ENCODE measurements around the gene PPP1R26.

Gene PPP1R26

DNA sequence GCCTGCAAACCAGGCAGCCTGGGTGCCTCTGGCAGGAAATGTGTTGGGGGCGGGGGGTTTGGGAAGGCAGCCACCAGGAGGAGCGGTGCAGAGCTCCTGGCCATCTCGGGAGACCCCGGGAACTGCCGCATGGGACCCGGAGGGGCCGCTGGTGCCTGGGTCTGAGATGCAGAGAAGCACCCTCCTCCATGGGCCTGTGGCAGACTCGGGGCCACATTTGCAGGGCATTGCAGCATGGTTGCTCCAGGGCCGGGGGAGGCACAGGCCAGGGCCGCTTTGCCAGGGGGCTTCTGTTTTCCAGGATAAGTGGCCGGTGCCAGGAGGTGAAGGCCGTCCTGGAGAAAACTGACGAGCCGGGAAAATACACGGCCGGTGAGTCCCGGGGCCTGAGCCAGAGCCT lies 43.3 kb downstream of the PPP1R26 start:
- Histone ChIP-seq H4K91ac (ENCODE audit: low read depth, low read length) (peak overlapping the region; percentile 31), H3K27me3 (ENCODE audit: insufficient read depth, low read length) (no peaks in the 10 kb centered on the region), H3K4me3 (ENCODE audit: low read depth, low read length) (no peak overlapping the region), H3K4ac (ENCODE audit: low read depth, low read length) (no peak overlapping the region), H3K79me1 (ENCODE audit: low read length) (no peaks in the 10 kb centered on the region), H4K8ac (ENCODE audit: low read depth, low read length) (no peak overlapping the region), H3K27ac (ENCODE audit: low read depth, low read length) (no peak overlapping the region), H3K9ac (ENCODE audit: low read length) (no peak overlapping the region), H3K36me3 (ENCODE audit: control insufficient read depth in 1 of 2, insufficient read depth in 2 of 2, low read length in 2 of 2) (no peaks in the 10 kb centered on the region), H2AK5ac (ENCODE audit: low read length) (peak overlapping the region; percentile 70), H3K18ac (ENCODE audit: low read length) (no peak overlapping the region), H2BK120ac (ENCODE audit: insufficient read depth, low read length, poor library complexity) (no peak overlapping the region), H3K14ac (ENCODE audit: low read length) (no peak overlapping the region), H3K79me2 (ENCODE audit: control insufficient read depth, insufficient read depth, low read length, poor library complexity) (no peaks in the 10 kb centered on the region), H4K12ac (ENCODE audit: low read depth, low read length) (no peak overlapping the region), H2BK12ac (ENCODE audit: low read length) (no peak overlapping the region), H2BK5ac (ENCODE audit: low read depth, low read length, poor library complexity) (no peak overlapping the region), H3K4me1 (ENCODE audit: control insufficient read depth in 1 of 2, insufficient read depth in 2 of 2, low read length in 2 of 2) (peaks cover 12 to 18% of the 10 kb centered on the region in 2 experiments), H2AFZ (ENCODE audit: insufficient read depth, low read length, poor library complexity) (no peak overlapping the region), H3K9me3 (ENCODE audit: insufficient read depth, low read depth, low read length) (peaks cover 2% of the 10 kb centered on the region), H3K23ac (ENCODE audit: low read length) (no peak overlapping the region), H3K4me2 (ENCODE audit: low read length) (no peak overlapping the region)
- no CpG with 5 or more reads among the region's 17 CpGs for WGBS (ENCODE audit: extremely low coverage, insufficient coverage, insufficient read length)
- DNase-seq = no peak

DNA sequence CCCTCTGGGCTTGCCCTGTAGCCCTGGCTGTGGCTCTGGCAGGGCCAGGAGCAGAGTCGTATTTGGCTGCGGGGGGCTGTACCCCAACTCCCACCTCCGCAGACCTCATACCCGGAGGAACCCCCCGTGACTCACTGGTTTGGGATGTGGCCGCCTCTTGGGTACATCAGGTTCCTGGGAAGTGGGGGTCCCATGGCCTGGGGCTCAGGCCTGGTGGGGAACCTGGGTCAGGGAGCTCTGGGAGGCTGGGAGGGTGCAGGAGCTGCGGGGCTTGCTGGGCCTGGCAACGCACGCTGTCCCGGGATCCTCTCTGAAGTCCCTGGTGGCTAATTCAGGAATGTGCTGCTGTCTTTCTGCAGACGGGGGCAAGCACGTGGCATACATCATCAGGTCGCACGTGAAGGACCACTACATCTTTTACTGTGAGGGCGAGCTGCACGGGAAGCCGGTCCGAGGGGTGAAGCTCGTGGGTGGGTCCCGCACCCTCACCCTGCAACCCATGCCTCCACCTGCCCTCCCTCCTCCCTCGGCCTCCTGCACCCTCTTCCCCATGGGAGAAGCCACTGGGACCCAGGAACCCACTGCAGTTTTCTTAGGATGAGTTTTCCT lies 44.0 kb downstream of the PPP1R26 start:
- no CpG with 5 or more reads among the region's 21 CpGs for WGBS (ENCODE audit: extremely low coverage, insufficient coverage, insufficient read length)
- Histone ChIP-seq H3K79me1 (ENCODE audit: low read length) (no peaks in the 10 kb centered on the region), H3K79me2 (ENCODE audit: control insufficient read depth, insufficient read depth, low read length, poor library complexity) (no peaks in the 10 kb centered on the region)

DNA sequence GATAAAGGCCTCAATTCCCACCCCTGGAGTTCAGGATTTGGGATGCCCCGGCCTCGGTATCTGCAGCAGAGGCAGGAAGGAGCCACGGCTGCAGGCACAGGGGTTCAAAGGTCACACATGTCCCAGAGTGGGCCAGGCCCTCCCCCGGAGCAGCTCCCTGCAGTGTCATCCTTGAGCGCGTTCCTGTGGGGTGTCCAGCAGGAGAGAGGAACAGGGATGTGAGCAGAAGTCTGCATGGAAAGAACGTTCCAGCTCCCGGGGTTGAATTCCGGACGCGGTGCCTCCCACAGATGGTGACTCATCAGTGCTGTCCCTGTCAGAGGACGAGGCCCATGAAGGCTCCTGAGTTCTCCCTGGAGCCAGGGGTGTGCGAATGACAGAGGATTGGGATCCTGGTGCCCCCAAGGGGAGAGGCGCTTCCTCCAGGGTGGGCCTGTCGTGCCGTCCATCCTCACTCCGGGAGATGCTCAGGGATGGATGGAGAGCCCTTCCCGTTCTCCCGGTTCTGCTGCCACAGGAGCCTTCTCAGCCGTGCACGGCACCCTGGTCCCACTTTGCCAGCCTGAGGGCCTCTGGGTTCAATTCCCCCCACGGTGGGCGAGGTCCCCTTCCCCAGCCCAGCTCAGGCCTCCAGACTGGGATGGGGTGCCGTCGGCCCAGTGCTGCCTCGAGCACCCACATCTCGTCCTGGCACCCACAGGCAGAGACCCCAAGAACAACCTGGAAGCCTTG lies 44.7 kb downstream of the PPP1R26 start:
- Histone ChIP-seq H4K12ac (ENCODE audit: low read depth, low read length) (no peak overlapping the region), H2AK5ac (ENCODE audit: low read length) (no peak overlapping the region), H3K9ac (ENCODE audit: low read length) (no peak overlapping the region), H3K18ac (ENCODE audit: low read length) (no peak overlapping the region), H2BK5ac (ENCODE audit: low read depth, low read length, poor library complexity) (no peak overlapping the region), H4K8ac (ENCODE audit: low read depth, low read length) (no peak overlapping the region), H3K4me3 (ENCODE audit: low read depth, low read length) (no peak overlapping the region), H2AFZ (ENCODE audit: insufficient read depth, low read length, poor library complexity) (no peak overlapping the region), H3K4ac (ENCODE audit: low read depth, low read length) (no peak overlapping the region), H3K79me2 (ENCODE audit: control insufficient read depth, insufficient read depth, low read length, poor library complexity) (no peaks in the 10 kb centered on the region), H3K4me2 (ENCODE audit: low read length) (no peak overlapping the region), H3K9me3 (ENCODE audit: insufficient read depth, low read depth, low read length) (peaks cover 2% of the 10 kb centered on the region), H3K14ac (ENCODE audit: low read length) (no peak overlapping the region), H3K36me3 (ENCODE audit: control insufficient read depth in 1 of 2, insufficient read depth in 2 of 2, low read length in 2 of 2) (no peaks in the 10 kb centered on the region), H3K27ac (ENCODE audit: low read depth, low read length) (no peak overlapping the region), H4K91ac (ENCODE audit: low read depth, low read length) (no peak overlapping the region), H3K27me3 (ENCODE audit: insufficient read depth, low read length) (no peaks in the 10 kb centered on the region), H2BK12ac (ENCODE audit: low read length) (no peak overlapping the region), H3K79me1 (ENCODE audit: low read length) (no peaks in the 10 kb centered on the region), H3K4me1 (ENCODE audit: control insufficient read depth in 1 of 2, insufficient read depth in 2 of 2, low read length in 2 of 2) (peaks cover 12 to 18% of the 10 kb centered on the region in 2 experiments), H2BK120ac (ENCODE audit: insufficient read depth, low read length, poor library complexity) (no peak overlapping the region), H3K23ac (ENCODE audit: low read length) (no peak overlapping the region)
- no peak for DNase-seq
- WGBS (ENCODE audit: extremely low coverage, insufficient coverage, insufficient read length) = no CpG with 5 or more reads among the region's 27 CpGs

More for the DNA sequence above, 44.0 kb downstream of the PPP1R26 start:
- Histone ChIP-seq H3K27me3 (ENCODE audit: insufficient read depth, low read length) (no peaks in the 10 kb centered on the region), H2BK5ac (ENCODE audit: low read depth, low read length, poor library complexity) (no peak overlapping the region), H3K9ac (ENCODE audit: low read length) (no peak overlapping the region), H4K91ac (ENCODE audit: low read depth, low read length) (peak overlapping the region; percentile 31), H4K12ac (ENCODE audit: low read depth, low read length) (no peak overlapping the region), H2AFZ (ENCODE audit: insufficient read depth, low read length, poor library complexity) (no peak overlapping the region), H3K4me2 (ENCODE audit: low read length) (no peak overlapping the region), H3K23ac (ENCODE audit: low read length) (no peak overlapping the region), H3K36me3 (ENCODE audit: control insufficient read depth in 1 of 2, insufficient read depth in 2 of 2, low read length in 2 of 2) (no peaks in the 10 kb centered on the region), H2BK120ac (ENCODE audit: insufficient read depth, low read length, poor library complexity) (no peak overlapping the region), H3K18ac (ENCODE audit: low read length) (peak overlapping the region; percentile 22), H2AK5ac (ENCODE audit: low read length) (peak overlapping the region; percentile 70), H2BK12ac (ENCODE audit: low read length) (peak overlapping the region; percentile 40), H3K9me3 (ENCODE audit: insufficient read depth, low read depth, low read length) (peaks cover 2% of the 10 kb centered on the region), H3K4me1 (ENCODE audit: control insufficient read depth in 1 of 2, insufficient read depth in 2 of 2, low read length in 2 of 2) (peaks cover 12 to 18% of the 10 kb centered on the region in 2 experiments), H3K27ac (ENCODE audit: low read depth, low read length) (no peak overlapping the region), H3K14ac (ENCODE audit: low read length) (peak overlapping the region; percentile 22), H4K8ac (ENCODE audit: low read depth, low read length) (no peak overlapping the region), H3K4ac (ENCODE audit: low read depth, low read length) (no peak overlapping the region), H3K4me3 (ENCODE audit: low read depth, low read length) (no peak overlapping the region)
- no peak for DNase-seq

DNA sequence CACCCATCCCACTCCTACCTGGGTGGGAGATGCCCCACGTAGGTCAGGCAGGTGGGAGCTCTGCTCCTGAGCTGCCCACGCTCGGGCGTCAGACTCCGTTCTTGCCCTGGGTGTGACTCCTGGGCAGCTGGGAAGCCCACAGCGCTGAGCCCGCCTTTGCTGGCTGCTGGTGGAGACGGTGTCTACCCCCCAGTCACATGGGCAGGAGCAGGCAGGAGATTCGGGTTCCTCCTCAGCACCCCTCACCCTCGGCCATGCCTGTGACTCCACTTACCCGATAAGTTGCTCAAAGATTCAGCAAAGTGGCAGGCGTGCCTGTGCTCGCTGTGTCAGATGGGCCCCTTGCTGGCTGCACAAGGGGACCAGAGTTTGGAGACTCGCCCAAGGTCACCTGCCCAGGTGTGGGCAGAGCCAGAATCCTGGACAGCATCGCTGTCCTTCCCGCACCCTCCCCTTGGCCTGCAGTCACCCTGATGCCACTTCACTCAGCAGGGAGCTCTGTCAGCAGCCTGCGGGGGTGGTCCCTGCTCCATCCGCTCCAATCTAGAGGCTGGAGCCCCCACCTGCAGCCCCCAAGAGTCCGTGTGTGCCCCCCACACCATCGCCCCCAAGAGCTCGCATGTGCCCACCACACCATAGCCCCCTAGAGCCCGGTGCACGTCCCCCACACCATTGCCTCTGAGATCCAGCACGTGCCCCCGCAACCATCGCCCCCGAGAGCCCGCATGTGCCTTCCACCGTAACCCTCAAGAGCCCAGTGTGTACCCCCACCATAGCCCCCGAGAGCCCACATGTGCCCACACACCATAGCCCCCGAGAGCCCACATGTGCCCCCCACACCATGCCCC lies 45.9 kb downstream of the PPP1R26 start:
- Histone ChIP-seq H4K91ac (ENCODE audit: low read depth, low read length) (no peak overlapping the region), H3K23ac (ENCODE audit: low read length) (no peak overlapping the region), H3K9me3 (ENCODE audit: insufficient read depth, low read depth, low read length) (no peaks in the 10 kb centered on the region), H3K4me2 (ENCODE audit: low read length) (no peak overlapping the region), H3K79me1 (ENCODE audit: low read length) (no peaks in the 10 kb centered on the region), H3K27me3 (ENCODE audit: insufficient read depth, low read length) (no peaks in the 10 kb centered on the region), H2BK120ac (ENCODE audit: insufficient read depth, low read length, poor library complexity) (no peak overlapping the region), H3K27ac (ENCODE audit: low read depth, low read length) (no peak overlapping the region), H4K8ac (ENCODE audit: low read depth, low read length) (no peak overlapping the region), H4K12ac (ENCODE audit: low read depth, low read length) (no peak overlapping the region), H2BK5ac (ENCODE audit: low read depth, low read length, poor library complexity) (no peak overlapping the region), H3K79me2 (ENCODE audit: control insufficient read depth, insufficient read depth, low read length, poor library complexity) (no peaks in the 10 kb centered on the region), H2AFZ (ENCODE audit: insufficient read depth, low read length, poor library complexity) (no peak overlapping the region), H2BK12ac (ENCODE audit: low read length) (no peak overlapping the region), H2AK5ac (ENCODE audit: low read length) (no peak overlapping the region), H3K9ac (ENCODE audit: low read length) (no peak overlapping the region), H3K4ac (ENCODE audit: low read depth, low read length) (no peak overlapping the region), H3K4me3 (ENCODE audit: low read depth, low read length) (no peak overlapping the region), H3K4me1 (ENCODE audit: control insufficient read depth in 1 of 2, insufficient read depth in 2 of 2, low read length in 2 of 2) (peaks cover 12 to 18% of the 10 kb centered on the region in 2 experiments), H3K36me3 (ENCODE audit: control insufficient read depth in 1 of 2, insufficient read depth in 2 of 2, low read length in 2 of 2) (no peaks in the 10 kb centered on the region), H3K14ac (ENCODE audit: low read length) (no peak overlapping the region), H3K18ac (ENCODE audit: low read length) (no peak overlapping the region)
- no CpG with 5 or more reads among the region's 31 CpGs for WGBS (ENCODE audit: extremely low coverage, insufficient coverage, insufficient read length)
- no peak for DNase-seq

All from trophoblast cell (in vitro differentiated cells and primary cell).